CD14-positive monocyte (primary cell): ENCODE results near the gene PLCB1. TPM values are rescaled to one million over a fixed set of nuclear protein-coding genes. Genes with fewer than 3 reads are reported as not detected.

Experiments used
- DNase-seq, 3 donors: peaks; one replicate each; pipeline ENCODE4 v3.0.0-alpha.2; 2011 to 2022
- H2AFZ ChIP-seq: 2 replicates; pipeline ENCODE4 v1.6.0; 2012; ENCODE audit warnings: mild to moderate bottlenecking, low read depth, low read length, inconsistent platforms; ENCODE audit not compliant: insufficient read depth, poor library complexity, severe bottlenecking
- H3K27ac ChIP-seq, 2 donors: 1 replicate in 1 of 2; 2 replicates in 1 of 2; pipeline ENCODE4 v1.5.1; 2012 to 2013; ENCODE audit warnings: low read length in 2 of 2, control low read depth in 1 of 2, inconsistent platforms in 1 of 2, low read depth in 1 of 2, mild to moderate bottlenecking in 1 of 2
- H3K27me3 ChIP-seq, 2 donors: one replicate each; pipeline versions ENCODE4 v1.6.0 to v1.6.1; 2011 to 2013; ENCODE audit warnings: low read length in 2 of 2; ENCODE audit not compliant: control insufficient read depth in 2 of 2, insufficient read depth in 2 of 2
- H3K36me3 ChIP-seq, 2 donors: replicated peaks in 1 of 2; 1 replicate in 1 of 2; 2 replicates in 1 of 2; pipeline versions ENCODE4 v1.5.1 to v1.6.1; 2012 to 2013; ENCODE audit warnings: low read length in 2 of 2, control low read depth in 1 of 2, inconsistent platforms in 1 of 2, mild to moderate bottlenecking in 1 of 2; ENCODE audit not compliant: insufficient read depth in 2 of 2, control insufficient read depth in 1 of 2
- H3K4me1 ChIP-seq, 2 donors: 1 replicate in 1 of 2; 2 replicates in 1 of 2; pipeline versions ENCODE4 v1.5.1 to v1.6.1; 2012 to 2013; ENCODE audit warnings: low read length in 2 of 2, control low read depth in 1 of 2, inconsistent platforms in 1 of 2, mild to moderate bottlenecking in 1 of 2, moderate library complexity in 1 of 2; ENCODE audit not compliant: insufficient read depth in 2 of 2, control insufficient read depth in 1 of 2
- H3K4me2 ChIP-seq: replicated peaks from 2 replicates; pipeline ENCODE3; 2012; ENCODE audit warnings: low read length, moderate library complexity, mild to moderate bottlenecking; ENCODE audit not compliant: poor library complexity, severe bottlenecking; ENCODE audit errors: extremely low read depth
- H3K4me3 ChIP-seq, 3 experiments: fragments of 200-600 bp in 1 of 3; sonication (generic) in 1 of 3; replicated peaks in 1 of 3; 1 replicate in 2 of 3; 2 replicates in 1 of 3; pipeline ENCODE4 v1.5.1; 2011 to 2013; ENCODE audit warnings: low read length in 3 of 3, mild to moderate bottlenecking in 3 of 3, control low read depth in 2 of 3, low read depth in 2 of 3, inconsistent platforms in 1 of 3, moderate library complexity in 1 of 3
- H3K79me2 ChIP-seq: 2 replicates; pipeline ENCODE4 v1.6.0; 2012; ENCODE audit warnings: mild to moderate bottlenecking, control low read depth, inconsistent platforms, low read length, moderate library complexity; ENCODE audit not compliant: insufficient read depth
- H3K9ac ChIP-seq: 2 replicates; pipeline ENCODE4 v1.6.0; 2017; ENCODE audit warnings: low read length, mild to moderate bottlenecking; ENCODE audit not compliant: insufficient read depth, poor library complexity, severe bottlenecking
- H3K9me3 ChIP-seq, 2 donors: replicated peaks in 1 of 2; 1 replicate in 1 of 2; 2 replicates in 1 of 2; pipeline versions ENCODE4 v1.5.1 to v1.6.1; 2012 to 2013; ENCODE audit warnings: low read length in 2 of 2, control low read depth in 1 of 2; ENCODE audit not compliant: control insufficient read depth in 1 of 2, insufficient read depth in 1 of 2
- H4K20me1 ChIP-seq: 2 replicates; pipeline ENCODE4 v1.6.0; 2012; ENCODE audit warnings: mild to moderate bottlenecking, low read length, control low read depth, moderate library complexity; ENCODE audit not compliant: insufficient read depth
- H3K27ac Mint-ChIP-seq, 7 donors: one replicate each; pipeline ENCODE4 v1.8.0; 2020; ENCODE audit warnings: mild to moderate bottlenecking in 7 of 7, mixed read lengths in 7 of 7, moderate library complexity in 6 of 7, inconsistent platforms in 2 of 7
- H3K27me3 Mint-ChIP-seq, 3 donors: one replicate each; pipeline ENCODE4 v1.8.0; 2021 to 2022; ENCODE audit warnings: low read depth in 3 of 3, mild to moderate bottlenecking in 3 of 3, mixed read lengths in 3 of 3, moderate library complexity in 3 of 3, inconsistent platforms in 1 of 3
- H3K36me3 Mint-ChIP-seq, 2 donors: one replicate each; pipeline ENCODE4 v1.8.0; 2020; ENCODE audit warnings: mixed read lengths in 2 of 2, inconsistent platforms in 1 of 2, mild to moderate bottlenecking in 1 of 2
- H3K4me1 Mint-ChIP-seq: one replicate; pipeline ENCODE4 v1.8.0; 2020; ENCODE audit warnings: mild to moderate bottlenecking, mixed read lengths
- H3K4me3 Mint-ChIP-seq, 2 donors: one replicate each; pipeline ENCODE4 v1.8.0; 2020; ENCODE audit warnings: mild to moderate bottlenecking in 2 of 2, mixed read lengths in 2 of 2, moderate library complexity in 1 of 2
- H3K9me3 Mint-ChIP-seq, 7 donors: one replicate each; pipeline ENCODE4 v1.8.0; 2020 to 2022; ENCODE audit warnings: mixed read lengths in 7 of 7, mild to moderate bottlenecking in 6 of 7, moderate library complexity in 6 of 7, inconsistent platforms in 2 of 7
- CTCF ChIP-seq: fragments of 200-600 bp; IDR thresholded peaks from one replicate; pipeline ENCODE4 v1.8.0; 2022; ENCODE audit warnings: antibody characterized with exemption, mild to moderate bottlenecking
- WGBS: methylation state at CpG from one replicate; pipeline ENCODE4 v1.1.5; 2013; ENCODE audit warnings: missing lambda C conversion rate; ENCODE audit not compliant: insufficient coverage; 5-methylcytosine and 5-hydroxymethylcytosine counted together
- intact Hi-C, 2 donors: fragments of 100-400 bp; cut with micrococcal nuclease; formaldehyde crosslinking; loops; one replicate each; pipeline versions ENCODE4 v1.15.0 to v1.15.1; 2023
- polyA plus RNA-seq, 3 donors: library from polyadenylated mRNA; depleted of rRNA in 1 of 3; unstranded in 2 of 3; stranded (reverse) in 1 of 3; fragments of 300-500 nt in 2 of 3; fragments of >200 nt in 1 of 3; fragmentation: Illumina TruSeq in 2 of 3; gene quantifications; 1 replicate in 2 of 3; 2 replicates in 1 of 3; pipeline ENCODE4 v1.2.3, GENCODE V29; 2012 to 2021

Gene PLCB1
- polyA plus RNA-seq, 3 donors, result 8.6 to 16.4 (median 13.2) TPM

DNA sequence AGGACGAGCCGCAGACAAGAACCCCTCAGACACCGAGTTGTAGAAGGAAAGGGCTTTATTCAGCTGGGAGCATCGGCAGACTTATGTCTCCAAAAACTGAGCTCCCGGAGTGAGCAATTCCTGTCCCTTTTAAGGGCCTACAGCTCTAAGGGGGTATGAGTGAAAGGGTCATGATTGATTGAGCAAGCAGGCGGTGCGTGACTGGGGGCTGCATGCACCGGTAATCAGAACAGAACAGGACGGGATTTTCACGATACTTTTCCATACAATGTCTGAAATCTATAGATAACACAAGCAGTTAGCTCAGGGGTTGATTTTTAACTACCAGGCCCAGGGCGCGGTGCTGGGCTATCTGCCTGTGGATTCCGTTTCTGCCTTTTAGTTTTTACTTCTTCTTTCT, 710.5 kb downstream of the PLCB1 start:
- Mint-ChIP-seq H3K4me1 (no peaks in the 10 kb centered on the region), H3K27ac (no peak overlapping the region), H3K36me3 (peaks cover 0 to 3% of the 10 kb centered on the region in 2 donors), H3K9me3 (peaks cover 0 to 3% (median 0%) of the 10 kb centered on the region in 7 donors), H3K27me3 (no peaks in the 10 kb centered on the region), H3K4me3 (no peak overlapping the region)
- no peak overlapping the region for H3K4me3 ChIP-seq
- H2AFZ ChIP-seq, result no peak overlapping the region
- no peaks in the 10 kb centered on the region for H3K27me3 ChIP-seq
- no peak overlapping the region for H3K4me2 ChIP-seq
- no peak overlapping the region for H3K9ac ChIP-seq
- intact Hi-C loops, result no loop called here
- H3K79me2 ChIP-seq, result no peaks in the 10 kb centered on the region
- no peak for DNase-seq
- no peaks in the 10 kb centered on the region for H4K20me1 ChIP-seq
- no peaks in the 10 kb centered on the region for H3K9me3 ChIP-seq
- no peak for TF ChIP-seq CTCF
- whole genome bisulfite sequencing, result 100% methylated on average over 7 of the region's 13 CpGs
- H3K27ac ChIP-seq, result no peak overlapping the region
- H3K36me3 ChIP-seq, result no peaks in the 10 kb centered on the region
- H3K4me1 ChIP-seq, result no peaks in the 10 kb centered on the region

GRCh38 chr20:8844179-8844578, 712.1 kb downstream of the PLCB1 start:
- DNase-seq, result no peak
- peaks cover 0 to 3% (median 0%) of the 10 kb centered on the region in 7 donors for H3K9me3 Mint-ChIP-seq
- no peaks in the 10 kb centered on the region for H3K9me3 ChIP-seq
- no peak overlapping the region for H3K9ac ChIP-seq
- H3K27me3 ChIP-seq, result no peaks in the 10 kb centered on the region
- H3K79me2 ChIP-seq, result no peaks in the 10 kb centered on the region
- no peaks in the 10 kb centered on the region for H3K27me3 Mint-ChIP-seq
- H3K4me2 ChIP-seq, result no peak overlapping the region
- no peak overlapping the region for H3K4me3 Mint-ChIP-seq
- no peak overlapping the region for H2AFZ ChIP-seq
- no peak overlapping the region for H3K4me3 ChIP-seq
- no peak overlapping the region for H3K27ac Mint-ChIP-seq
- 95% methylated on average over 5 of the region's 5 CpGs for WGBS
- H3K4me1 ChIP-seq, result no peaks in the 10 kb centered on the region
- no peaks in the 10 kb centered on the region for H3K4me1 Mint-ChIP-seq
- no peak overlapping the region for H3K27ac ChIP-seq
- intact Hi-C loops, result no loop called here
- no peaks in the 10 kb centered on the region for H4K20me1 ChIP-seq
- H3K36me3 ChIP-seq, result no peaks in the 10 kb centered on the region
- no peak for TF ChIP-seq CTCF
- peaks cover 0 to 5% of the 10 kb centered on the region in 2 donors for H3K36me3 Mint-ChIP-seq
